ENCODE results near the gene ZNHIT3. TPM values are rescaled to one million over a fixed set of nuclear protein-coding genes. Genes with fewer than 3 reads are reported as not detected.

The ZNHIT3 gene
- total and polyA plus RNA-seq, 2 of the 13 experiments (the other 11 are each of a cell fraction or from before 2014, with no cell fraction given): 66.6 to 77.4 TPM

DNA sequence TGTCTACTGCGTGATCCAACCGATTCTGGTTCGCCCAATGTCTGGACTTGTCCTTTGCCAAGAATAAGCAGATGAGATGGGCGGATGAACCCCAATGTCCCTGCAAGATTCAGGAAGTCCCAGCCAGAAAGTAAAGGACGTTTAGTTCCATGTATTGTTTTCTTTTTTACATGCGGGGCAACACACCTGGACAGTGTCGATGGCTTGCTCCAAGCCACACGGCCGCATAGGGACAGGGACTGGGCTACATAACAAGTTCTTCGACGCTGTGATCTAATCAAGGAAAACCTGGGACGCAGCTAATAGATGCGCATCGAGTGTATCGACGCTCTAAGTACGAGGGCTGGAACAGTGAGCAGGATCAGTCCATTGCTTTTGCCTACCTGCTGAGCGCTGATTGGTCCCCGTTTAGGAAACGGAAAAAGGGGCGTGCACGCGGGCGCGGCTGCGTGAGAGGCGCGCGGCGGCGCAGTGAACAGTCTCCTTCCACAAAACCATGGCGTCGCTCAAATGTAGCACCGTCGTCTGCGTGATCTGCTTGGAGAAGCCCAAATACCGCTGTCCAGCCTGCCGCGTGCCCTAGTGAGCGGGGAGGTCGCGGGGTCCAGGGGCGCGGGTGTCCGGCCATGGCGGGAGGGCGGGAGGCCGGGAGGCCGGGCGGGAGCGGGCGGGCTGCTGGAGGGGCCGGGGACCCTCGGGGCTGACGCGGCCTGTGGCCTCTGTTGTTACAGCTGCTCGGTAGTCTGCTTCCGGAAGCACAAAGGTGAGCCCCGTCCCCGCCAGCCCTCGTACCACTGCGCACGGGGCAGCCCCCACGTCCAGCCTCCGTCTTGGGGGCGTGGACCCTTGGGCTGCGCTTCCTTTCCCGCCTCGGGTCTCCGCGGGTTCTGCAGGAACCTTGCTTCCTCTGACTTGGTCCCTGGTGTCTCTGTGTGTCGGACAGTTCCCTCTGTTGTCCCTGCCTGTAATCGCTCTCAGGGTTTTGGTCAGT, at the start of gene ZNHIT3 (continued):
- TF ChIP-seq ZNF674 (CRISPR knock-in tag; IDR thresholded peaks at IDR 0.05; ENCODE audit: low read depth) (no peak), TEAD2 (CRISPR knock-in tag; IDR thresholded peaks at IDR 0.05) (no peak), HDAC1 (CRISPR knock-in tag; IDR thresholded peaks at IDR 0.05) (peak; percentile 48; the same call in 1 of the 2 replicates), ZNF142 (CRISPR knock-in tag; IDR thresholded peaks at IDR 0.05) (no peak), ZNF652 (CRISPR knock-in tag; IDR thresholded peaks at IDR 0.05; ENCODE audit: borderline replicate concordance, low read depth) (no peak), ELK4 (CRISPR knock-in tag; IDR thresholded peaks at IDR 0.05; ENCODE audit: borderline replicate concordance) (no peak), ATAD3A (CRISPR knock-in tag; IDR thresholded peaks at IDR 0.05) (no peak), ASH2L (IDR thresholded peaks at IDR 0.05; ENCODE audit: insufficient read length, low read depth, low read length) (peak; percentile 85), ZNF761 (CRISPR knock-in tag; conservative IDR thresholded peaks at IDR 0.05) (no peak), ZNF737 (CRISPR knock-in tag; IDR thresholded peaks at IDR 0.05; ENCODE audit: borderline replicate concordance) (no peak), ZNF513 (CRISPR knock-in tag; conservative IDR thresholded peaks at IDR 0.05) (no peak)
- TF ChIP-seq, protein P1, sequence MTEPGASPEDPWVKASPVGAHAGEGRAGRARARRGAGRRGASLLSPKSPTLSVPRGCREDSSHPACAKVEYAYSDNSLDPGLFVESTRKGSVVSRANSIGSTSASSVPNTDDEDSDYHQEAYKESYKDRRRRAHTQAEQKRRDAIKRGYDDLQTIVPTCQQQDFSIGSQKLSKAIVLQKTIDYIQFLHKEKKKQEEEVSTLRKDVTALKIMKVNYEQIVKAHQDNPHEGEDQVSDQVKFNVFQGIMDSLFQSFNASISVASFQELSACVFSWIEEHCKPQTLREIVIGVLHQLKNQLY (CRISPR knock-in tag; IDR thresholded peaks at IDR 0.05): no peak
